ENCODE results near the gene SMNDC1.
"Not testable (repeated sequence)": the region's sequence is repeated elsewhere in the genome, so short reads cannot be mapped to it uniquely, and the experiment has no call there.

The SMNDC1 gene

GRCh38 chr10:110251392-110251791, 53.3 kb downstream of the SMNDC1 start:
- DNase-seq (ENCODE audit: low spot score): not testable (repeated sequence)

DNA sequence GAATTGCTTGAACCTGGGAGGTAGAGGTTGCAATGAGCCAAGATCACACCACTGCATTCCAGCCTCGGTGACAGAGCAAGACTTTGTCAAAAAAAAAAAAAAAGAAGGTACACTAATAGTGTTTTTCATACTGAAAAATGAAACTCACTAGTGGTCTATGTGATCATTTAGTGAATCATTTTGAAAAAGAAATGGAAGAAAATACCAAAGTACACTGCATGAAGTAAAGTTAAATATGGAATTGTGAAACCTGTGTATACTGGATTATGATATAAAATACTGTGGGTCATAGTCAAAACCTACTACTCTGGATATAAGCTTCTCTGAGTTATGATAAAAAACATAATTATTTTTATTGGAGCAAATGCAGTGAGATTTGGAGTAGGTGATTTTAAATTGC, 55.2 kb downstream of the SMNDC1 start:
- DNase-seq (ENCODE audit: low spot score): not testable (repeated sequence)

DNA sequence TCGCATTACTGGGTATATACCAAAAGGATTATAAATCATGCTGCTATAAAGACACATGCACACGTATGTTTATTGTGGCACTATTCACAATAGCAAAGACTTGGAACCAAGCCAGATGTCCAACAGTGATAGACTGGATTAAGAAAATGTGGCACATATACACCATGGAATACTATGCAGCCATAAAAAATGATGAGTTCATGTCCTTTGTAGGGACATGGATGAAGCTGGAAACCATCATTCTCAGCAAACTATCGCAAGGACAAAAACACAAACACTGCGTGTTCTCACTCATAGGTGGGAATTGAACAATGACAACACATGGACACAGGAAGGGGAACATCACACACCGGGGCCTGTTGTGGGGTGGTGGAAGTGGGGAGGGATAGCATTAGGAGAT, 56.9 kb downstream of the SMNDC1 start:
- not testable (repeated sequence) for DNase-seq (ENCODE audit: low spot score)

DNA sequence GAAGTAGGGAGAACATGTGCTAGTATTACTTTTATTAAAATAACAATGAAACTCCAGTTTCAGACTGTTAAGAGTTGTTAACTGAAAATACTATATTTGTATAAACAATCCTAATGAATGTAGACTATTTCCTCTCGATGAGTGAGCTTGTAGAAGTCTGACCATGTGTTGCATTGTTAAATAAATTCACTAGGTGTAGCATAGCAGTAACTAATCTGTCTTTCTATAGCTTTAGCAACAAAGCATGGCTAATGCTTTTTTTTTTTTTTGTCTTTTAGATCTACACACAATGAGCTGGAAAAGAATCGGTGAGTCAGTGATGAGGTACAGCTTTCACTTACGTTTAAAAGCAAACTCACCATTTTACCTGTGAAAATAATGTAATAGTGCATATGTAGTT, 60.2 kb downstream of the SMNDC1 start:
- DNase-seq (ENCODE audit: low spot score): no peak

DNA sequence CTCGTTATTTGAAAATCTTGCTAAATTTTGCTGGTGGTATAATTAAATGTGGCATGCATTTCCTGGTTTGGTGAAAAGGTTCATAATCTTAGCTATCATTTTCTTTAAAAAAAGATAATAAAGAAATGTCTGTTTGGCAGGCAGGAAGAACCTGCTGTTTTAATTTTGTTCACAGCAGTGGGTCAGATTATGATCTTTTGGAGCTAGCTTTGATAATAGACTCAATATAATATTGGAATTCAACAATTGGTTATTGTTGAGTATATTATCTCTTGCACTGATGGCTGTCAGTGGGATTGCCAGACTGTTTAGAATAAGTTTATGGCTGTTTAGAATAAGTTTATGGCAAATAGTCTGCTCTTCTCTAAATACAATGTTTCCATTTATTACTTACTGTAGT, 62.2 kb downstream of the SMNDC1 start:
- no peak for DNase-seq (ENCODE audit: low spot score)

GRCh38 chr10:110241841-110242240, 62.9 kb downstream of the SMNDC1 start:
- no peak for DNase-seq (ENCODE audit: low spot score)

DNA sequence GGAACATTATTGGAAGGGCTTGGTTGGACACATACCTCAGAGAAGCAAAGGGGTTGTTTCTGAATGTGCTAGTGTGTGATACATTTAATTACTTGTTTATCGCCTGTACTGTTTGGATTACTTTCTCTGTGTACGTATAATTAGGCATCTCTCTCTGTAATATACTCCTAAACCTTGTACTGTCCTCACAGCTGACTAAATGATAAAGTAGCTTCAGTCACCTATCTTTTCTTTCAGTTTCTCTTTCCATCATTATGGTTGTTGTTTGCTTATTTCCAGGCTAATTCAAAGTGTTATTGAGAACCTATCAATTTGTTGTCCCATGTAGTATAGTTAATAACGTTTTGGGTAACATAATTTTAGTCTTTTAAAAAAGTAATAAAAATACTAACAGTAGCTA, 63.3 kb downstream of the SMNDC1 start:
- no peak for DNase-seq (ENCODE audit: low spot score)
